SU-DHL-6 (cell line): ENCODE measurements around the gene EN1.
A peak's percentile ranks its signal among the peaks of the same experiment; 100 is the strongest.

Experiments used
- H2AFZ ChIP-seq: fragments of 200-600 bp; sonication (generic); 2 replicates; pipeline ENCODE4 v1.6.1; 2014; ENCODE audit warnings: low read depth, mild to moderate bottlenecking, moderate library complexity, mixed read lengths, antibody characterized with exemption, low read length; ENCODE audit not compliant: severe bottlenecking
- H3F3A ChIP-seq: fragments of 200-600 bp; shearing (Covaris generic); 2 replicates; pipeline ENCODE4 v1.6.0; 2016; ENCODE audit warnings: antibody characterized with exemption, mild to moderate bottlenecking; ENCODE audit not compliant: insufficient read depth
- H3K27ac ChIP-seq: fragments of 200-600 bp; sonication (generic); 2 replicates; pipeline ENCODE4 v1.5.1; 2016; ENCODE audit warnings: low read depth, mild to moderate bottlenecking, low read length, moderate library complexity, mixed read lengths
- H3K27me3 ChIP-seq: fragments of 200-600 bp; sonication (generic), shearing (Covaris generic); 2 replicates; pipeline ENCODE4 v1.6.0; 2014; ENCODE audit warnings: mild to moderate bottlenecking, low read length
- H3K36me3 ChIP-seq: fragments of 200-600 bp; sonication (generic); 2 replicates; pipeline ENCODE4 v1.6.1; 2014; ENCODE audit warnings: mild to moderate bottlenecking, low read length, mixed read lengths
- H3K4me2 ChIP-seq: fragments of 300-600, 200-600 bp; shearing (Covaris generic), sonication (generic); 2 replicates; pipeline ENCODE4 v1.6.0; 2014; ENCODE audit warnings: low read length, low read depth, mild to moderate bottlenecking; ENCODE audit not compliant: poor library complexity, severe bottlenecking
- H3K4me3 ChIP-seq: fragments of 200-600 bp; sonication (generic); 2 replicates; pipeline ENCODE4 v1.5.1; 2014; ENCODE audit warnings: antibody characterized with exemption, low read length, mild to moderate bottlenecking, mixed read lengths; ENCODE audit not compliant: insufficient read depth, poor library complexity, severe bottlenecking
- H3K79me2 ChIP-seq: fragments of 200-600 bp; sonication (generic); 2 replicates; pipeline ENCODE4 v1.6.1; 2014; ENCODE audit warnings: mild to moderate bottlenecking, low read length, moderate library complexity; ENCODE audit not compliant: insufficient read depth
- H3K9ac ChIP-seq: fragments of 200-600 bp; sonication (generic); 2 replicates; pipeline ENCODE4 v1.7.0; 2014; ENCODE audit warnings: mild to moderate bottlenecking, low read length
- H3K9me2 ChIP-seq: fragments of 200-600 bp; sonication (generic); replicated peaks from 2 replicates; pipeline ENCODE4 v1.6.1; 2014; ENCODE audit warnings: low read length; ENCODE audit not compliant: insufficient read depth
- H3K9me3 ChIP-seq: fragments of 200-600 bp; sonication (generic); 2 replicates; pipeline ENCODE4 v1.6.1; 2014; ENCODE audit warnings: low read length, mixed read lengths; ENCODE audit not compliant: insufficient read depth
- H4K20me1 ChIP-seq: fragments of 200-600 bp; sonication (generic); 2 replicates; pipeline ENCODE4 v1.6.1; 2014; ENCODE audit warnings: low read depth, mild to moderate bottlenecking, antibody characterized with exemption, low read length, moderate library complexity, mixed read lengths
- EZH2phosphoT487 ChIP-seq: fragments of 200-600 bp; sonication (generic), shearing (Covaris generic); conservative IDR thresholded peaks from 2 replicates; pipeline ENCODE4 v1.6.1; 2018; ENCODE audit warnings: mild to moderate bottlenecking, antibody characterized with exemption, low read length, moderate library complexity, mixed read lengths
- TF ChIP-seq, protein P1 (sequence below): fragments of 200-600 bp; sonication (generic); IDR thresholded peaks from one replicate; pipeline ENCODE4 v1.5.1; 2017; ENCODE audit warnings: antibody characterized with exemption, mild to moderate bottlenecking, low read length, moderate library complexity; ENCODE audit not compliant: insufficient read depth, poor library complexity, severe bottlenecking

EN1 gene

DNA sequence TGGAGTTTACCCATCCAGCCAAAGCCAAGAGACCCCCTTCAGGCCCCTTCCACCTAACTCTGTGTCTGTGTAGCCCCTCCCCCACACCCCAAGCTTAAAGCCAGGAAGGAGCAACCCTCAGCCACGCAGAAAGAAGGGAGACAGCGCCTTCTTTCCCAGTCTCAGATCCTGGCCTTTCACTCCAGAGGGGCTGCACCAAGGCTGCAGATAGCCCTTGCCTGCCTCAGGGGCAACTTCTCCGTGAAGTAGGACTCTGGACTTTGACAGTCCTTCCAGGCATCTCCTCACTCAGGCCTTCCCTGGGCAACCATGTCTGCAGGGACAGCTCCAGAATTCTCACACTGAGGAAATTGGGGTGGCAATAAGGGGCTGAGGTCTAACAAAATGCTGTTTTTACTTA is 26.9 kb upstream of the EN1 start:
- Histone ChIP-seq H3K36me3 (no peaks in the 10 kb centered on the region), H3K9me3 (no peaks in the 10 kb centered on the region), H3K4me2 (no peak overlapping the region), H4K20me1 (no peaks in the 10 kb centered on the region), H3K27ac (no peak overlapping the region), H2AFZ (no peak overlapping the region), H3K79me2 (no peaks in the 10 kb centered on the region), H3K27me3 (no peaks in the 10 kb centered on the region), H3K9ac (no peak overlapping the region), H3K9me2 (no peaks in the 10 kb centered on the region), H3K4me3 (no peak overlapping the region), H3F3A (no peaks in the 10 kb centered on the region)
- no peak for TF ChIP-seq EZH2phosphoT487
- TF ChIP-seq, protein P1, sequence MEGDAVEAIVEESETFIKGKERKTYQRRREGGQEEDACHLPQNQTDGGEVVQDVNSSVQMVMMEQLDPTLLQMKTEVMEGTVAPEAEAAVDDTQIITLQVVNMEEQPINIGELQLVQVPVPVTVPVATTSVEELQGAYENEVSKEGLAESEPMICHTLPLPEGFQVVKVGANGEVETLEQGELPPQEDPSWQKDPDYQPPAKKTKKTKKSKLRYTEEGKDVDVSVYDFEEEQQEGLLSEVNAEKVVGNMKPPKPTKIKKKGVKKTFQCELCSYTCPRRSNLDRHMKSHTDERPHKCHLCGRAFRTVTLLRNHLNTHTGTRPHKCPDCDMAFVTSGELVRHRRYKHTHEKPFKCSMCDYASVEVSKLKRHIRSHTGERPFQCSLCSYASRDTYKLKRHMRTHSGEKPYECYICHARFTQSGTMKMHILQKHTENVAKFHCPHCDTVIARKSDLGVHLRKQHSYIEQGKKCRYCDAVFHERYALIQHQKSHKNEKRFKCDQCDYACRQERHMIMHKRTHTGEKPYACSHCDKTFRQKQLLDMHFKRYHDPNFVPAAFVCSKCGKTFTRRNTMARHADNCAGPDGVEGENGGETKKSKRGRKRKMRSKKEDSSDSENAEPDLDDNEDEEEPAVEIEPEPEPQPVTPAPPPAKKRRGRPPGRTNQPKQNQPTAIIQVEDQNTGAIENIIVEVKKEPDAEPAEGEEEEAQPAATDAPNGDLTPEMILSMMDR = no peak

DNA sequence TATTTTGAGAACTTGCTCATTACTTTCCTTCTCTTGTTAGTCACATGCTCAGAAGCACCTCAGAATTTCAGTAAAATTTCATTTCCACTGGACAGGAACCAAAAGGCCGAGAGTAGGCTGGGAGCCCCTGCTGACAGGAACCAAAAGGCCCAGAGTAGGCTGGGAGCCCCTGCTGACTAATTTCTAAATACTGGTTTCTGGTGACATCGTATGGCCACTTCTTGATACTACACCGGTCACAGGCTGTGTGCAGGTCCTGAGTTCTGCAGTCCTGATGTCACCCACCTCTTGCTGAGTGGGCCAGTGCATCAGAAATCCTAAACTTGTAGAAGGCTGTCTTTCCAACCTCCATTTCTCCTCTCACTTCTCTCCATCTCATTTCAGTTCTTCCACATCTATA is 17.7 kb upstream of the EN1 start:
- TF ChIP-seq EZH2phosphoT487 = no peak
- TF ChIP-seq, protein P1 = peak; percentile 21
- Histone ChIP-seq H4K20me1 (no peaks in the 10 kb centered on the region), H3K27me3 (no peaks in the 10 kb centered on the region), H3K79me2 (no peaks in the 10 kb centered on the region), H3K9ac (no peak overlapping the region), H3K9me3 (no peaks in the 10 kb centered on the region), H2AFZ (no peak overlapping the region), H3K27ac (no peak overlapping the region), H3F3A (no peaks in the 10 kb centered on the region), H3K4me2 (no peak overlapping the region), H3K4me3 (no peak overlapping the region), H3K36me3 (no peaks in the 10 kb centered on the region), H3K9me2 (no peaks in the 10 kb centered on the region)

DNA sequence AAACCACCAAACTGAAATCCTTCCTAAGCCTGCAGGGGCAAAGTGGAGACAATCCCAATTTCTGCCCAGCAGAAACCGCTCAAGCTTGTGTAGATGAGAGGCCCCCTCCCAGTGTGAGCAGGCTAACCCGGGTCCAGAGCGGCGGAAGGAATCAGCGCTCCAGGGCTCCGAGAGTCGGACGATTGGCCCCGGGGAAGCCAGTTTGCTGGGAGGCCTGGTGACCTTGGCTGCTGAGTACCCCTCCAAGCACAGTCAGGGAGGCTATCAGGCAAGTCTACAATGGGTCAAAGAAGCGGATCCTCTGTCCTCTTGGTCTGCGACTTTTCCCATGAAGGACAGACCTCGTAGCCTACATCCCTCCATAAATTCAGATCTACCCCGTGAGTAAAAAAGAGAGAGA is 16.8 kb upstream of the EN1 start:
- Histone ChIP-seq H3K27ac (no peak overlapping the region), H3F3A (no peaks in the 10 kb centered on the region), H3K9me3 (no peaks in the 10 kb centered on the region), H3K36me3 (no peaks in the 10 kb centered on the region), H3K4me3 (no peak overlapping the region), H2AFZ (no peak overlapping the region), H3K4me2 (no peak overlapping the region), H3K9ac (no peak overlapping the region), H4K20me1 (no peaks in the 10 kb centered on the region), H3K27me3 (no peaks in the 10 kb centered on the region), H3K79me2 (no peaks in the 10 kb centered on the region), H3K9me2 (no peaks in the 10 kb centered on the region)
- TF ChIP-seq, protein P1 = no peak
- TF ChIP-seq EZH2phosphoT487 = no peak

DNA sequence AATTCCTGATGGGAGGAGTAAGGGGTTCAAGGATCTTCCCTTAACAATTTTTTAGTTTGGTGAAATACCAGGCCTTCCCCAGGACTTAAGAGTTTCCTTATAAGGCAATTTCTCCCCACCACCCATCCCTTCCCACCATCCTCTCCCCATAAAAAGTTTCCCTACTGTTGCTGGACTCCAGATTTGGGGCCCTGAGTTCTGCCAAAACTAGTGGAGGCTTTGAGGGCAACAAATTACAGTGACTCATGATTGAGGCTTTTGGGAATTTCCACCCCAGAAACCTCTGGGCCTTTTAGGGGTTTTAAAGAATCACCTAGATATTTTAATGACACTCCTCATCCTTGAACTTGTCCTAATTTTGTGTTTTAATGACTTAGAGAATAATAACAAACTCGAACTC is 14.3 kb upstream of the EN1 start:
- H3K79me2 ChIP-seq = no peaks in the 10 kb centered on the region
- no peak overlapping the region for H3K9ac ChIP-seq
- no peak overlapping the region for H2AFZ ChIP-seq
- H3K4me2 ChIP-seq = no peak overlapping the region
- H3K4me3 ChIP-seq = no peak overlapping the region
- TF ChIP-seq EZH2phosphoT487 = no peak
- TF ChIP-seq, protein P1 = no peak
- no peaks in the 10 kb centered on the region for H3K9me3 ChIP-seq
- H3K9me2 ChIP-seq = no peaks in the 10 kb centered on the region
- no peaks in the 10 kb centered on the region for H3K27me3 ChIP-seq
- no peaks in the 10 kb centered on the region for H4K20me1 ChIP-seq
- no peaks in the 10 kb centered on the region for H3F3A ChIP-seq
- no peak overlapping the region for H3K27ac ChIP-seq
- H3K36me3 ChIP-seq = no peaks in the 10 kb centered on the region
